ENCODE results near the gene GSK3B.

The GSK3B gene

GRCh38 chr3:119778811-119779210, 315.4 kb downstream of the GSK3B start:
- ChIA-PET CTCF (no interaction called here), POLR2A (no interaction called here)
- no peak for DNase-seq (ENCODE audit: extremely low spot score)
- TF ChIP-seq FOXA1 (IDR thresholded peaks at IDR 0.05) (no peak), FOXM1 (IDR thresholded peaks at IDR 0.05; ENCODE audit: borderline replicate concordance) (no peak), ELF4 (IDR thresholded peaks at IDR 0.05) (no peak), SP1 (IDR thresholded peaks at IDR 0.05) (no peak), PKNOX1 (IDR thresholded peaks at IDR 0.05) (no peak), L3MBTL2 (conservative IDR thresholded peaks at IDR 0.05) (no peak), LEF1 (IDR thresholded peaks at IDR 0.05; ENCODE audit: borderline replicate concordance) (no peak), NFRKB (IDR thresholded peaks at IDR 0.05) (no peak), HDGF (IDR thresholded peaks at IDR 0.05; ENCODE audit: borderline replicate concordance) (no peak), ZNF384 (IDR thresholded peaks at IDR 0.05) (no peak), ARNT (IDR thresholded peaks at IDR 0.05) (no peak), SUZ12 (IDR thresholded peaks at IDR 0.05) (no peak)

DNA sequence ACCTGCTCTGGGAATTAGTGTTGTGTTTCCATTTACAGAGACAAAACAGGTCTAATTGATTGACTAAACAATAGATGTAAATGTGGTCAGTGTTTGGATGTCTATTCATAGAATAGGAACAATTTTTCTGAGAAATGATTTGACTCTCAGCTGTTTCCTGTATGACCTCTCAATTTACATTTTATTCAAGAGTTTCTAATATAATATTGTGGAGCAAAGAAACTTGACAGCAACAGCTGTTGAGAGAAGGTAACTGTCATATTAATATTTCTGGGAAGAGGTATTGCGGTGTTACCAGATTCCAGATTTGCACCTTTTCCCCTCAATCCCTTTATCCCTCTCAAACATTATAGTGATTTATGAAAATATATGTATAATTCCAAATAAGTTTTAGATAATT, 316.1 kb downstream of the GSK3B start:
- DNase-seq (ENCODE audit: extremely low spot score) = no peak
- POLR2A ChIA-PET = no interaction called here
- TF ChIP-seq L3MBTL2 (conservative IDR thresholded peaks at IDR 0.05) (no peak), TARDBP (IDR thresholded peaks at IDR 0.05) (no peak), HDGF (IDR thresholded peaks at IDR 0.05; ENCODE audit: borderline replicate concordance) (no peak), ZNF384 (IDR thresholded peaks at IDR 0.05) (no peak), SUZ12 (IDR thresholded peaks at IDR 0.05) (no peak), ELF4 (IDR thresholded peaks at IDR 0.05) (no peak)
- CTCF ChIA-PET = no interaction called here

GRCh38 chr3:119776304-119776703, 317.9 kb downstream of the GSK3B start:
- CTCF ChIA-PET = no interaction called here
- no peak for DNase-seq (ENCODE audit: extremely low spot score)
- POLR2A ChIA-PET = no interaction called here
- TF ChIP-seq L3MBTL2 (conservative IDR thresholded peaks at IDR 0.05) (no peak), FOXA1 (IDR thresholded peaks at IDR 0.05) (no peak), FOXM1 (IDR thresholded peaks at IDR 0.05; ENCODE audit: borderline replicate concordance) (no peak), NFRKB (IDR thresholded peaks at IDR 0.05) (no peak), CTBP1 (IDR thresholded peaks at IDR 0.05; ENCODE audit: borderline replicate concordance) (no peak), ELF4 (IDR thresholded peaks at IDR 0.05) (no peak), ARNT (IDR thresholded peaks at IDR 0.05) (no peak), HDGF (IDR thresholded peaks at IDR 0.05; ENCODE audit: borderline replicate concordance) (no peak), TARDBP (IDR thresholded peaks at IDR 0.05) (no peak), FOXK2 (IDR thresholded peaks at IDR 0.05) (no peak), SUZ12 (IDR thresholded peaks at IDR 0.05) (no peak), ZNF384 (IDR thresholded peaks at IDR 0.05) (no peak), LEF1 (IDR thresholded peaks at IDR 0.05; ENCODE audit: borderline replicate concordance) (no peak), BHLHE40 (IDR thresholded peaks at IDR 0.05; ENCODE audit: borderline replicate concordance) (no peak), SP1 (IDR thresholded peaks at IDR 0.05) (no peak)

DNA sequence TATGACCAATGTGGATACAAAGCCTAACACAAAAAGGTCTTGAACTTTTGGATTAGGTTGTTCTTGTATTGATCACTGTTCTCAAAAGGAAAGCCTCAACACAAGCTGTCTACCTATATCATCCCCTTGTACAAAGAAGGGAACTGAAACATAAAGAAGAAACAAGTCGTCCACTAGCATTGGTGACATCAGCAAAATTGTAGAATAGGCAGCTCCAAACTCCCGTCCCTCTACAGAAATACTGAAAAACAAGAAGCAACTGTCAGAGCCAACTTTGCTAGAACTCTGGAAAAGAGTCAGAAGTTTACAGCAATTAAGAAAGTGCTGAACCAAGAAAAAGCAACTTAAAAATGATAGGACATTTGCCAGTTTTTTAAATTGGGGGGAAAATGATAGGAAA, 319.8 kb downstream of the GSK3B start:
- TF ChIP-seq ZNF384 (IDR thresholded peaks at IDR 0.05) = no peak
- no peak for TF ChIP-seq FOXA1 (IDR thresholded peaks at IDR 0.05)
- no peak for TF ChIP-seq LEF1 (IDR thresholded peaks at IDR 0.05; ENCODE audit: borderline replicate concordance)
- no peak for TF ChIP-seq ELF4 (IDR thresholded peaks at IDR 0.05)
- no peak for TF ChIP-seq ARNT (IDR thresholded peaks at IDR 0.05)
- ChIA-PET CTCF (no interaction called here), POLR2A (no interaction called here)
- no peak for DNase-seq (ENCODE audit: extremely low spot score)

All from HEK293T (cell line).